Measurements from ENCODE around the gene BBS9.

DNA sequence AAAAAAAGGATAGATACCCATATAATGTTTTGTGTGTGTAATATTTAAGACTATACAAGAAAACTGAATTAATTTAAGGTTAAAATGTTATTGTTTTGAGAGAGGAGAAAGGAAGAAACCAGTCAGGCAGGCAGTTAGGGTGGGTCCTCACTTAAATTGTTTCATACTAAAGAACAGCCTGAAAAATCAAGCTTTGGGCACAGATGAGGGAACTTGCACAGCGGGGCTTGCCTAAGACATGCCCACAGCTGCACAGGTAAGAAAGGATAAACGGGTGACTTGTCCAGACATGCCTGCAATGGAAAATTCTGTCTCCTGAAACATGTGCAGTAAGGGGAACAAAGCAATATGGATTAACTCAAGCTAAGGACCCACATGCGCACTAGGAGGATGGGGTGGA is 158.4 kb downstream of the BBS9 start:
- TF ChIP-seq, protein P1, sequence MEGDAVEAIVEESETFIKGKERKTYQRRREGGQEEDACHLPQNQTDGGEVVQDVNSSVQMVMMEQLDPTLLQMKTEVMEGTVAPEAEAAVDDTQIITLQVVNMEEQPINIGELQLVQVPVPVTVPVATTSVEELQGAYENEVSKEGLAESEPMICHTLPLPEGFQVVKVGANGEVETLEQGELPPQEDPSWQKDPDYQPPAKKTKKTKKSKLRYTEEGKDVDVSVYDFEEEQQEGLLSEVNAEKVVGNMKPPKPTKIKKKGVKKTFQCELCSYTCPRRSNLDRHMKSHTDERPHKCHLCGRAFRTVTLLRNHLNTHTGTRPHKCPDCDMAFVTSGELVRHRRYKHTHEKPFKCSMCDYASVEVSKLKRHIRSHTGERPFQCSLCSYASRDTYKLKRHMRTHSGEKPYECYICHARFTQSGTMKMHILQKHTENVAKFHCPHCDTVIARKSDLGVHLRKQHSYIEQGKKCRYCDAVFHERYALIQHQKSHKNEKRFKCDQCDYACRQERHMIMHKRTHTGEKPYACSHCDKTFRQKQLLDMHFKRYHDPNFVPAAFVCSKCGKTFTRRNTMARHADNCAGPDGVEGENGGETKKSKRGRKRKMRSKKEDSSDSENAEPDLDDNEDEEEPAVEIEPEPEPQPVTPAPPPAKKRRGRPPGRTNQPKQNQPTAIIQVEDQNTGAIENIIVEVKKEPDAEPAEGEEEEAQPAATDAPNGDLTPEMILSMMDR (IDR thresholded peaks at IDR 0.05): no peak
- no peak for TF ChIP-seq POLR2A (IDR thresholded peaks at IDR 0.05)
